Sigmoid colon (tissue), 4 donors: ENCODE results near the gene FUBP1.

Experiments used
- CTCF ChIP-seq, 4 experiments: fragments of 450-650 bp in 3 of 4; fragments of 200-600 bp in 1 of 4; IDR thresholded peaks; one replicate each; pipeline ENCODE4 v1.5.1; 2016 to 2019; ENCODE audit warnings: antibody characterized with exemption in 4 of 4, mild to moderate bottlenecking in 3 of 4, moderate library complexity in 2 of 4
- POLR2A ChIP-seq, 2 donors: fragments of 450-650 bp; IDR thresholded peaks; one replicate each; pipeline ENCODE4 v1.6.1; 2016; ENCODE audit warnings: antibody characterized with exemption in 2 of 2, mild to moderate bottlenecking in 2 of 2, moderate library complexity in 2 of 2
- POLR2AphosphoS5 ChIP-seq, 4 donors: sonication (generic); formaldehyde crosslinking; IDR thresholded peaks; one replicate each; pipeline ENCODE4 v1.6.1; 2017; ENCODE audit warnings: antibody characterized with exemption in 4 of 4

GRCh38 chr1:77954521-77954920, 24.4 kb downstream of the FUBP1 start:
- TF ChIP-seq CTCF (IDR thresholded peaks at IDR 0.05) (no peak), POLR2A (IDR thresholded peaks at IDR 0.05) (no peak), POLR2AphosphoS5 (IDR thresholded peaks at IDR 0.05) (no peak)
